ENCODE results near the gene KSR1. TPM values are rescaled to one million over a fixed set of nuclear protein-coding genes. Genes with fewer than 3 reads are reported as not detected.

KSR1 gene
- total RNA-seq, 1 donor from 2014 or later = 59.6 TPM

- Histone ChIP-seq H3K9me3 (no peaks in the 10 kb centered on the region), H3K27me3 (ENCODE audit: low read depth) (no peaks in the 10 kb centered on the region), H3K36me3 (no peaks in the 10 kb centered on the region), H3K27ac (no peak overlapping the region), H3K4me1 (peaks cover 39% of the 10 kb centered on the region), H3K4me3 (no peak overlapping the region)
- DNase-seq (no peak), ATAC-seq (no peak)
- TF ChIP-seq CTCF (IDR thresholded peaks at IDR 0.05) = no peak
- intact Hi-C loops (cut with DNase I) = no loop called here
Measured at GRCh38 chr17:27477971-27478684, 21.9 kb downstream of the KSR1 start.

DNA sequence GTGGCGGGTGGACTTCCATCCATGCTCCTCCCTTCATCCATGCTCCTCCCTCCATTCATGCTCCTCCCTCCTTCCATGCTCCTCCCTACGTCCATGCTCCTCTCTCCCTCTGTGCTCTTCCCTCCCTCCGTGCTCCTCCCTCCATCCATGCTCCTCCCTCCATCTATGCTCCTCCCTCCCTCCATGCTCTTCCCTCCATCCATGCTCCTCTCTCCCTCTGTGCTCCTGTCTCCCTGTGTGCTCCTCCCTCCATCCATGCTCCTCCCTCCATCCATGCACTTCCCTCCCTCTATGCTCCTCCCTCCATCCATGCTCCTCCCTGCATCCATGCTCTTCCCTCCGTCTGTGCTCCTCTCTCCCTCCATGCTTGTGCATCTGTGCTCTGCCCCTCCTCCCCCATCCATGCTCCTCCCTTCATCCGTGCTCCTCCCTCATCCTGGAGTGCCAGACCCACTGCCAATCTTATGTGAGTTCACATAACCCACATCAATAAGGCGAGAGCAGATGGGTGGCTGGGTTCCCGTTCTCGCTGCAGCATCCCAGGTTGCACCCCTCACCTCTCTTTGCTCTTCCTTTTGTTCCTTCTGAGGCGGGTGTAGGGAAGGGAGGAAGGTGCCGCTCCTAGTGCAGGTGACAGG lies 22.8 kb downstream of the KSR1 start:
- Histone ChIP-seq H3K36me3 (no peaks in the 10 kb centered on the region), H3K4me1 (peaks cover 30% of the 10 kb centered on the region), H3K9me3 (no peaks in the 10 kb centered on the region), H3K27ac (no peak overlapping the region), H3K4me3 (no peak overlapping the region), H3K27me3 (ENCODE audit: low read depth) (no peaks in the 10 kb centered on the region)
- intact Hi-C loops (cut with DNase I) = no loop called here
- DNase-seq = no peak
- TF ChIP-seq CTCF (IDR thresholded peaks at IDR 0.05) = no peak
- ATAC-seq = no peak

DNA sequence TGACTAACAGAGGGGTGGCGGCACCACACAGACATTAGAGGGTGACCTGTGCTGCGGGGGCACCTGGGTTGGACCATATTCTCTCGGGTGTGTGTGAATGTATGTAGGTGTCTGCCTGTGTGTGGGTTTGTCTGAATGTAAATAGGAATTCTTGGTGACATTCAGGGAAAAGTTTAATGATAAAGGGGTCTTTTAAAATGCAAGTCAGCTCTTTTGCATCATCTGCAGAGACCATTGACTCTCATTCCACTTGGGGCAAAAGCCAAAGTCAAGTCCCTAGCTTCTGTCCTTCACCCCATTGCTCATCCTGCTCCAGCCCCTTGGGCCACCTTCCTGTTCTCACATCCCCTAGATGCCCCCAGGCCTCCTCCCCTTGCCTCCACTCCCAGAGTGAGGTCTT lies 23.6 kb downstream of the KSR1 start:
- Histone ChIP-seq H3K36me3 (no peaks in the 10 kb centered on the region), H3K4me1 (peaks cover 24% of the 10 kb centered on the region), H3K9me3 (no peaks in the 10 kb centered on the region), H3K27me3 (ENCODE audit: low read depth) (no peaks in the 10 kb centered on the region), H3K27ac (no peak overlapping the region), H3K4me3 (no peak overlapping the region)
- ATAC-seq (no peak), DNase-seq (no peak)
- no peak for TF ChIP-seq CTCF (IDR thresholded peaks at IDR 0.05)
- intact Hi-C loops (cut with DNase I) = no loop called here

DNA sequence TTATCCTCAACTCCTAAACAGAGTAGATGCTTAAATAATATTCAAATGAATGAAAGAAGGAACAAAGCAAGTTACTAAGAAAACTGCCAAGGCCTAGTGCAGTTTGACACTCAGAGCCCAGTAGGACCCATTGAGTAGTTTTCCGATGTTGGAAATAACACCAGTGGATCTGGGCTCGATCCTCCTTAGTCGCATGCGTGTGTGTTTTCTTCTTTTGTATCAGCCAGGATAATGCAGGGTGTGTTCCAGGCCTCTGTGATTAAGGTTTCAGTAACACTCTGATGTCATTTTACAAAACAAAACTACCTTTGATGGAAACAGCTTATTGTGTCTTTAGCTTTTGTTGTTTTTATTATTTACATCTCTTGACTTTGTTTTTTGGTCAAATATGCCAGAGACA lies 24.5 kb downstream of the KSR1 start:
- peaks cover 24% of the 10 kb centered on the region for H3K4me1 ChIP-seq
- no peaks in the 10 kb centered on the region for H3K27me3 ChIP-seq (ENCODE audit: low read depth)
- ATAC-seq (no peak), DNase-seq (no peak)
- H3K4me3 ChIP-seq = no peak overlapping the region
- no peaks in the 10 kb centered on the region for H3K9me3 ChIP-seq
- no peaks in the 10 kb centered on the region for H3K36me3 ChIP-seq
- intact Hi-C loops (cut with DNase I) = no loop called here
- H3K27ac ChIP-seq = no peak overlapping the region
- no peak for TF ChIP-seq CTCF (IDR thresholded peaks at IDR 0.05)

DNA sequence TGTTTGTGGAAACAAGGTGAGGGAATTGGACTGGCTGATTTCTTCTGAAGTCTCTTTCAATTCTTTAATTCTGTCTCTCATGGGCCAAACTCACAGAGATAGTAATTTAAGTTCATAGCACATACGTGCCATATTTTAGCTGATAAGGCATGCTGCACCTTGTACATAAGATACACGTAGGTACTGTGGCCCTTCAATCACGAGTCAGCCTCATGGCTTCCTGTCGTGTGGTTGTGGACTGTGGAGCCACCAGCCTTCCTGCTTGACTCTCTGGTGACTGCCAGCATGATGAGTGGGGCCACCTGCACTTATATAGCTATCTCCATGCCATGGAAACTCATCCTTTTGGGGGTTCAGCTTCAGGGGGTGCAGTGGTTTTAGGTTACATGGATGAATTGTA lies 25.1 kb downstream of the KSR1 start:
- intact Hi-C loops (cut with DNase I) = no loop called here
- ATAC-seq (no peak), DNase-seq (no peak)
- H3K27ac ChIP-seq = no peak overlapping the region
- H3K4me3 ChIP-seq = no peak overlapping the region
- TF ChIP-seq CTCF (IDR thresholded peaks at IDR 0.05) = no peak
- H3K4me1 ChIP-seq = peaks cover 29% of the 10 kb centered on the region
- no peaks in the 10 kb centered on the region for H3K36me3 ChIP-seq
- H3K9me3 ChIP-seq = no peaks in the 10 kb centered on the region
- H3K27me3 ChIP-seq (ENCODE audit: low read depth) = no peaks in the 10 kb centered on the region
